Vagina (tissue), 2 donors: Measurements from ENCODE around the gene SHISA3. TPM values are rescaled to one million over a fixed set of nuclear protein-coding genes. Genes with fewer than 3 reads are reported as not detected.

Experiments used
- DNase-seq, 2 donors: peaks; one replicate each; pipeline ENCODE4 v3.0.0-alpha.2; 2017; ENCODE audit errors: extremely low spot score in 2 of 2
- H3K27ac ChIP-seq: fragments of 200-600 bp; sonication (generic); one replicate; pipeline ENCODE4 v1.5.1; 2019
- H3K27me3 ChIP-seq: fragments of 200-600 bp; sonication (generic); one replicate; pipeline ENCODE4 v1.5.1; 2019
- H3K36me3 ChIP-seq, 2 donors: fragments of 200-600 bp; sonication (generic); one replicate each; pipeline ENCODE4 v1.5.1; 2017 to 2019
- H3K4me1 ChIP-seq: fragments of 200-600 bp; sonication (generic); one replicate; pipeline ENCODE4 v1.5.1; 2019
- H3K4me3 ChIP-seq, 2 donors: fragments of 200-600 bp; sonication (generic); 1 replicate in 1 of 2; 2 replicates in 1 of 2; pipeline ENCODE4 v1.5.1; 2016 to 2019
- H3K9me3 ChIP-seq: fragments of 200-600 bp; sonication (generic); one replicate; pipeline ENCODE4 v1.5.1; 2019
- CTCF ChIP-seq, 3 experiments: fragments of 450-650 bp in 2 of 3; fragments of 200-600 bp in 1 of 3; sonication (generic) in 1 of 3; IDR thresholded peaks; one replicate each; pipeline ENCODE4 v1.5.1; 2017 to 2019; ENCODE audit warnings: antibody characterized with exemption in 3 of 3, mild to moderate bottlenecking in 2 of 3, moderate library complexity in 2 of 3
- POLR2A ChIP-seq, 2 donors: fragments of 450-650 bp; IDR thresholded peaks; one replicate each; pipeline ENCODE4 v1.6.1; 2017; ENCODE audit warnings: antibody characterized with exemption in 2 of 2, mild to moderate bottlenecking in 2 of 2, moderate library complexity in 2 of 2
- POLR2AphosphoS5 ChIP-seq, 2 donors: sonication (generic); formaldehyde crosslinking; IDR thresholded peaks; one replicate each; pipeline ENCODE4 v1.9.0; 2017; ENCODE audit warnings: antibody characterized with exemption in 2 of 2, mild to moderate bottlenecking in 2 of 2, low read depth in 1 of 2; ENCODE audit not compliant: insufficient read depth in 1 of 2
- intact Hi-C: fragments of 100-400 bp; cut with DNase I; formaldehyde crosslinking; loops from one replicate; pipeline ENCODE4 v1.15.1; 2023
- total RNA-seq: library from RNA; depleted of rRNA; stranded (reverse); fragments of >200 nt; gene quantifications from one replicate; pipeline ENCODE4 v1.2.3, GENCODE V29; 2016

SHISA3 gene
- total RNA-seq, 1 donor from 2014 or later = 4.4 TPM

GRCh38 chr4:42401171-42401570, 3.9 kb downstream of the SHISA3 start:
- intact Hi-C loops = no loop called here
- H3K27ac ChIP-seq = no peak overlapping the region

DNA sequence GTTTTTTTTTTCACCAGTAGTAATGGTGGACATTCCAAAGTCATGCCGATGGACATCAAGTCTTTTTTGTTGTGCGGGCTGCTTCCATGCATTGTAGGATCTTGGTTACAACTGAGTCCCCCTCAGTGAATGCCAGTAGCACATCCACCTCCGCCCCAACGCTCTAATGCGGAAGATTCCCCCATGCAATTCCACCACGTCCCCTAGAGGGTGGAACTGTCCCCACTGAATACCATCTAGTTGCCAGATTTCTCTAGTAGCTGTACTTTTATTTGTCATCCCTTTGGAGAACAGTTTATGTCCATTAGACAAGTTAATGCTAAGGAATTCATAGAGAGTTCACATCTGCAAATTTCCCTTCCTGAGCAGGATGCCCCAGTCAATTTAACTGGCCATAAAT, 6.7 kb downstream of the SHISA3 start:
- TF ChIP-seq POLR2A (IDR thresholded peaks at IDR 0.05) (no peak), POLR2AphosphoS5 (IDR thresholded peaks at IDR 0.05; ENCODE audit: insufficient read depth in 1 of 2, low read depth in 1 of 2) (no peak), CTCF (IDR thresholded peaks at IDR 0.05) (no peak)
- Histone ChIP-seq H3K36me3 (no peaks in the 10 kb centered on the region), H3K27ac (no peak overlapping the region), H3K9me3 (no peaks in the 10 kb centered on the region), H3K4me3 (no peak overlapping the region), H3K4me1 (peaks cover under 1% of the 10 kb centered on the region), H3K27me3 (no peaks in the 10 kb centered on the region)
- intact Hi-C loops = no loop called here
- no peak for DNase-seq

More at GRCh38 chr4:42401171-42401570, 3.9 kb downstream of the SHISA3 start:
- H3K36me3 ChIP-seq = no peaks in the 10 kb centered on the region
- H3K4me3 ChIP-seq = no peak overlapping the region
- no peaks in the 10 kb centered on the region for H3K27me3 ChIP-seq
- H3K4me1 ChIP-seq = peaks cover 28% of the 10 kb centered on the region
- no peaks in the 10 kb centered on the region for H3K9me3 ChIP-seq
- TF ChIP-seq POLR2A (IDR thresholded peaks at IDR 0.05) (no peak), POLR2AphosphoS5 (IDR thresholded peaks at IDR 0.05; ENCODE audit: insufficient read depth in 1 of 2, low read depth in 1 of 2) (no peak), CTCF (IDR thresholded peaks at IDR 0.05) (no peak)
- DNase-seq = no peak

DNA sequence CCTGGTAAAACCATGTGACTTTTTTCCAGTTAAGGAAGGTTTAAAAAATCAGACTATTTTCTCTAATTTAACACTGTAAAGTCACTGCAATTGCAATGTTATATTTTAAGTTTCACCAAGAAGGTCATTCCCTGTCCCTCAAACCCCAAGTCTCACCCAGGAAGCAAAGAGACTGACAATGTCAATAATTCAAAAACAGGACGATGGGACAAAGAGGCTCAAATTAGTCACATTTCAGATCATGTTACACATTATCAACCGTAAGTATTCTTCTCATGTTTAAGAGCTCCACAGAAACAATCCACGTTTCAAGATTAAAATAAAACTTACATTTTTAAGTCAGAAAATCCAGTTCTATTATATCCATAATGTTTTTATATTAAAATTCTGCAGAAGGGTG, 13.2 kb downstream of the SHISA3 start:
- H3K27me3 ChIP-seq = no peaks in the 10 kb centered on the region
- TF ChIP-seq CTCF (IDR thresholded peaks at IDR 0.05) = no peak
- no peak for TF ChIP-seq POLR2AphosphoS5 (IDR thresholded peaks at IDR 0.05; ENCODE audit: insufficient read depth in 1 of 2, low read depth in 1 of 2)
- no peak for TF ChIP-seq POLR2A (IDR thresholded peaks at IDR 0.05)
- H3K4me1 ChIP-seq = no peaks in the 10 kb centered on the region
- H3K9me3 ChIP-seq = no peaks in the 10 kb centered on the region
- DNase-seq = no peak
- H3K4me3 ChIP-seq = no peak overlapping the region
- H3K27ac ChIP-seq = no peak overlapping the region
- intact Hi-C loops = no loop called here
- no peaks in the 10 kb centered on the region for H3K36me3 ChIP-seq

DNA sequence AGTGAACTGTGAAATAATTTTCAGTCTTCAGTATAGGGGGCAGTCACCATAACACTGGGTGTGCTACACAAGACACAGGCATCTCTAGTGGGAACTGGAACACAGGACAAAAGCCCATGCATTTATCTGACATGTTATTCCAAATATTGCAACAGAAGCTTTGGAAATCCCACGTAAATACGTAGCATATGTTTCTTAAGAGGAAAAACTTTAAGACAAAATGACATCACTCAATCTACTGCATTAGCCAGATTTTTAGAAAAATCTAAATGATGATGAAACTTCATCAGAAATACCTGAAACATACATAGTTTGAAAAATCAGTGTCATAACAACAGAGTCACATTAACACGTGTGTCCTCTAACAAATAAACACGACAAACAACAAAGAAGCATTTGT, 14.5 kb downstream of the SHISA3 start:
- no peak overlapping the region for H3K4me3 ChIP-seq
- intact Hi-C loops = no loop called here
- TF ChIP-seq CTCF (IDR thresholded peaks at IDR 0.05) = no peak
- no peak for TF ChIP-seq POLR2AphosphoS5 (IDR thresholded peaks at IDR 0.05; ENCODE audit: insufficient read depth in 1 of 2, low read depth in 1 of 2)
- no peak for TF ChIP-seq POLR2A (IDR thresholded peaks at IDR 0.05)
- no peaks in the 10 kb centered on the region for H3K27me3 ChIP-seq
- no peaks in the 10 kb centered on the region for H3K36me3 ChIP-seq
- no peak for DNase-seq
- H3K9me3 ChIP-seq = no peaks in the 10 kb centered on the region
- no peak overlapping the region for H3K27ac ChIP-seq
- no peaks in the 10 kb centered on the region for H3K4me1 ChIP-seq

- DNase-seq = no peak
- no peak overlapping the region for H3K27ac ChIP-seq
- no peak for TF ChIP-seq POLR2A (IDR thresholded peaks at IDR 0.05)
- no peak for TF ChIP-seq CTCF (IDR thresholded peaks at IDR 0.05)
- TF ChIP-seq POLR2AphosphoS5 (IDR thresholded peaks at IDR 0.05; ENCODE audit: insufficient read depth in 1 of 2, low read depth in 1 of 2) = no peak
- H3K36me3 ChIP-seq = no peaks in the 10 kb centered on the region
- intact Hi-C loops = no loop called here
- no peaks in the 10 kb centered on the region for H3K27me3 ChIP-seq
- no peak overlapping the region for H3K4me3 ChIP-seq
- H3K9me3 ChIP-seq = no peaks in the 10 kb centered on the region
- no peaks in the 10 kb centered on the region for H3K4me1 ChIP-seq
Observed at GRCh38 chr4:42412251-42412650, 15.0 kb downstream of the SHISA3 start.
